GM21528 (cell line): ENCODE data around the gene DESI1.
A peak's percentile ranks its signal among the peaks of the same experiment; 100 is the strongest.
"Not testable (repeated sequence)": the region's sequence is repeated elsewhere in the genome, so short reads cannot be mapped to it uniquely, and the experiment has no call there.

Source experiments
- ATAC-seq: cut with Tn5 transposase; IDR thresholded peaks from one replicate; pipeline ENCODE4 v1.9.1; 2021; ENCODE audit warnings: mild to moderate bottlenecking, moderate library complexity; ENCODE audit not compliant: unreplicated experiment, low FRiP score

The DESI1 gene

DNA sequence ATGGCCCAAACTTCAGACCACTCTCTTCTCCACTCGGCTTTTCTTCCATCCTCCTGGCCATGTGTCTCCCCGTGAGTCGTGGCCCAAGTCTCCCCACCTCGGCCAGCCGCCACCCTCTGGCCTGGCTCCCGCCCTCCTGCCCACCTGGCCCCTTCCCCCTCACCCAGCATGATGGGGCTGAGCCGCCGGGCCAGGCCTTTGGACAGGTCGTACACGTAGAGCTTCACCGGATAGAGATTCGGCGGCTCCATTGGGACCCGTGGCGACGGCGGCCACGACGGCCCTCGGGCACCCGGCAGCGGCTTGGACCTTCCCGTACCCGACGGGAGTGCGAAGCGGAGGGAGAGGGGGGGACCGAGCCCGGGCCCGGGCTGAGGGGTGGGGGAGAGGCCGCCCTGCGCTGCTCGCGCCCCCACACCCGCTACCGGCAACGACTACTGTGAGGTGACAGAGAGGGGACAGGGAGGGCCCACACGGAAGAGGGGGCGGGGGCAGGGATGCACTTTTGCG is at the start of gene DESI1:
DESI1 (minus strand) TSS at position 455 of the 510 bp plus-strand sequence; CDS start at position 251, 204 bp downstream.
- peak; percentile 69 for ATAC-seq

DNA sequence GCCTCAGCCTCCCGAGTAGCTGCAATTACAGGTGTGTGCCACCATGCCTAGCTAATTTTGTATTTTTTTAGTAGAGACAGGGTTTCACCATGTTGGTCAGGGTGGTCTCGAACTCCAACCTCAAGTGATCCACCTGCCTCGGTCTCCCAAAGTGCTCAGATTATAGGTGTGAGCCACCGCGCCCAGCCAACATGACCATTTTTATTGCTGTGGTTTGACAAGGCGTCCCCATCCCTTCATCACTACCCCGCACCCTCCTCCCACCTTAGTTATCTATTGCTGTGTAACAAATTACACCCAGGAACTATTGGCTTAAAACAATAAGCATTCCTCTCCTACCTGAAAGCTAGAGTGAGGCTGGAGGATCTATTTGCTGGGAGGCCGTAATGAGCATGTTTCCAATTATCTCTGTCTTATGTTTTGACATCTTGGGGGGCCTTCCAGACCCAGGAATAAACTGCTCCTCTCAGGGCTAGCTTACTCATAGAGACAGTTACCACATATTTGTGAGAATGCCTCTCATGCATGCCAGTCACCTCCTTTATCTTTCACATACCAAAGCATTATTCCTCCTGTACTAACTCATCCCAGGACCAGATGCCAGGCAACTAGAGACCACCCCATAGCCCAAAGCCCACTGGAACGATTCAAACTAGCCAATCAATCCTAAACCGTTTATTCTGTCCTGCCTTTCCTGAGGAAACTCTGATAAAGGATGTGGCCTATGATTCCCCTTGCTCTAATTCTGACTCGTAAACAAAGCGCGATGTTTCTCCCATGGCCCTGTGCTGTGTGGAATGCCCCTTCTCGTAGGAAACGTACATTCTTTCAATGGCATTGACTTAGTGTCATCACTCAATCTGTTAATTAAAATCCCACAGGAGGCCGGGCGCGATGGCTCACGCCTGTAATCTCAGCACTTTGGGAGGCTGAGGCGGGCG is 48.4 kb upstream of the DESI1 start:
- ATAC-seq = no peak

DNA sequence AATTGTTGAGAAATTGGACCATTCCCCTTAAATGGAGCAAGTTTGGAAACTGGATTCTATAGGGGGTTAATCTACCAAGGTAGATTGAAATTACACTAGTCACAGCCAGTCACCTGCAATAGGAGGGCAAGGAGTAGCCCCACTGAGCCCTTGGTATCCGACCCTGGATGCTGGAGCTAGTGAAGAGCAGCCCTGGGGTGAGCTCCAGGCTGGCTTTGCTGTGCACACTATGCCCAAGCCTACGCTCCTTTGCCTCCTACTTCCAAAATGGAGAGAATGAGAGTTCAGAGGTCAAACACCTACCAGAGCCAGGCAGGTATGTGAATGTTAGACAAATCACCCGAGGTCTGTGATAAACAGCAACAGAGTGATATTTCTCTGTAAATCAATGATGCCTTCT is 44.1 kb upstream of the DESI1 start:
- ATAC-seq = no peak

DNA sequence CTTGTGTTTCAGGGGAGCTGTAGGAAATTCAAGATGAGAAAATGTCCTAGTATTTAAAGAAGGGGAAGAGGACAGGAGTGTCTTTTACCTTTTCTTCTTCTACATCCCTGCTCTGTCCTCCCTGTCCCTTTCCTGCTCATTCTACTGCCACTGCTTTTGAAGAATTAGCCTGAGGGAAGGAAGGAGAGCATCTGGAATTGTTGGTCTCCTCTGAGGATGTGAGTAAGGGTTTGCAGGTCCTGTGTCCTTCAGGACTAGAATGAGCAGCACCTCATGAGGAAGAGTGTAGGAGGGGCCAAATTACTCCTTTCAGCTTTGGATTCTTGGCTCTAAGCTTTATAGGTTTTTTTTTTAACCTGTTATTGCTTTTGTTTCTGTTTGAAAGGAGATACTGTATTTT is 43.6 kb upstream of the DESI1 start:
- no peak for ATAC-seq

DNA sequence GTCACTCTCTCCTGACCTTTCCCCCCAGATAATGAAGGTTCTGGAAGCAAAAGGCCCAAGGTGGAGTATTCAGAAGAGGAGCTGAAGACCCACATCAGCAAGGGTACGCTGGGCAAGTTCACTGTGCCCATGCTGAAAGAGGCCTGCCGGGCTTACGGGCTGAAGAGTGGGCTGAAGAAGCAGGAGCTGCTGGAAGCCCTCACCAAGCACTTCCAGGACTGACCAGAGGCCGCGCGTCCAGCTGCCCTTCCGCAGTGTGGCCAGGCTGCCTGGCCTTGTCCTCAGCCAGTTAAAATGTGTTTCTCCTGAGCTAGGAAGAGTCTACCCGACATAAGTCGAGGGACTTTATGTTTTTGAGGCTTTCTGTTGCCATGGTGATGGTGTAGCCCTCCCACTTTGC is 42.8 kb upstream of the DESI1 start:
- not testable (repeated sequence) for ATAC-seq

GRCh38 chr22:41661713-41662112 is 40.9 kb upstream of the DESI1 start:
- ATAC-seq = no peak

- ATAC-seq = no peak
Measured at GRCh38 chr22:41661088-41661487, 40.2 kb upstream of the DESI1 start.

DNA sequence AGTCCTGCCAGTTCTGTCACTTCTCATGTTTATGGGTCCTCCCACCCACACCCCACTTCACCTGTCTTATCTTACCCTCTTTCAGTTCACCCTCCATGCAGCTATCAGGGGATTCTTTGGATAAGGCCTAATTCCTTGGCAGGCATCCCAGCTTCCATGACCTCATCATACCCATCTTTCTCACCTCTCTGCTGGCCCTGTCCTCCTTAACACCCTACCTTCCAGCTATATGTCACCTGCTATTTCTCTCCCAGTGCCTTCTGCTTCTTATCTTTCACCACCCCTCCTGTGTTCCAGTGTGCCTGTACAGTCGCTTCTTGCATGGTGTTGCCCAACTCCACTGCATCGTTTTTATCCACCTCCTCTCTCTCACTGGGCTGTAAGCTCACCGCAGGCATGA is 39.6 kb upstream of the DESI1 start:
- ATAC-seq = no peak

DNA sequence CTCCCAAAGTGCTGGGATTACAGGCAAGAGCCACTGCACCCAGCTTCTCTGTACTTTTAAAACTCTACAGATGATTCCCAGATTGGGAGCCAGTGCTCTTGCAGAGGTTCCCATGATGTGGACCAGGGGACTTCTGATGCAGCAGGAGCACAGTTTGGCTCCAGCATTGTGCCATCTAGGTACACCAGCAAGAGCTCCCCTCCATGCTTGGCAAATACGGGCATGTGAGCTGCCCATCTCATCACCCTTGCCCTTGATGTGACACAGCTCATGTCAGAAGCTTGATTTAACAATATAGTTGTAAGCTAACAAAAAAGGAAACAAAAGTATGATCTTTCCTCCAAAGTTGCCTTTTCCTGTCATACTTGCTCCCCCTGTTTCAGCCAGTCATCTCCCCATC is 39.1 kb upstream of the DESI1 start:
- ATAC-seq = no peak

GRCh38 chr22:41658869-41659268 is 38.0 kb upstream of the DESI1 start:
- ATAC-seq = no peak

GRCh38 chr22:41657709-41658108 is 36.9 kb upstream of the DESI1 start:
- no peak for ATAC-seq

DNA sequence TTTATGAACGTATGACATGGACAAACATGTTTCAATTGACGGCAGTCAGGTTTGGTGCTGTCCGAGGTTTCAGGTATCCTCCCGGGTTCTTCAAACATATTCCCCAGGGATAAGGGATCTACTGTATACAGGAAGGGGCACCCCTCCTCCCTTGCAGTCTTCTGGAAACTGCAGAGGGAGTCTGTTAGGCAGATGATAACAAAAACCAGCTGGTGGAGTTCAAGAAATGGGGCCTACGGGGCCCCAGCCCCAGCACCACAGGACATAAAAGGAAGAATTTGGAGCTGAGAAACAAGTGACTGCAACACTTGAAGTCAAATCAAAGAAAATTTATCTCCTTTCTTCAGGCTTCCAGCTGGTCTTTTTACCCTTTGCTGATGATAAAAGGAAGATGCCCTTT is 35.7 kb upstream of the DESI1 start:
- no peak for ATAC-seq

DNA sequence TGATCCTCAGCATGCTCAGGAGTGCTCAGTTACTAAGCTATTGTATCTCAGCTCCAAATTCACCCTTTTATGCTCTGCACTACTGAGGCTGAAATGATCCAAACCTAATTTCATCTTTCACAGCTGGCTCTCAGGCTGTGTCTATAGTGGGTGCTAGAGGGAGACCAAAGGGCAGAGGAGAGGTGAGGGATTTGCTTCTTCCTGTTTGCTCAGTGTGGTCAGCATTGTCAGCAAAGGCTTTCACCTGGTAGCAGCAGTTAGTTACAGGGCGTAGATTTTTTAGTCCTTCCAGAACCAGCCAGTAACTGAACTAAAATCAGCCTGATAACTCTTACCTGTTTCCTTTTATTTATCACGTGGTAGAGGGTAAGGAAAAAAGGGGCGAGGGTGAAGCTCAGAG is 33.5 kb upstream of the DESI1 start:
- ATAC-seq = no peak

DNA sequence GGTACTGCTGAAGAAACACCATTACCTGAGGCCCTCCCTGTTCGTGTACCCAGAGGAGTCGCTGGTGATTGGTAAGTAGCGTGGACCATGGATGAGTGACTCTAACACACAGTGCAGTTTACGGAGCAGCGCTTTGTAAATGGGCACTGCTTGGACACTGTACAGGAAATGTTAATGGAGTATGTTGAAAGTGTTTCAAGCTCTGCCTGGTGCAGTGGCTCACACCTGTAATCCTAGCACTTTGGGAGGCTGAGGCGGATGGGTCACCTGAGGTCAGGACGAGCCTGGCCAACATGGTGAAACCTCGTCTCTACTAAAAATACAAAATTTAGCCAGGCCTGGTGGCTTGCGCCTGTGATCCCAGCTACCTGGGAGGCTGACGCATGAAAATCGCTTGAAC is 30.0 kb upstream of the DESI1 start:
- no peak for ATAC-seq

- ATAC-seq = no peak
Measured at GRCh38 chr22:41650229-41650628, 29.4 kb upstream of the DESI1 start.

GRCh38 chr22:41648432-41648831 is 27.6 kb upstream of the DESI1 start:
- ATAC-seq = no peak

DNA sequence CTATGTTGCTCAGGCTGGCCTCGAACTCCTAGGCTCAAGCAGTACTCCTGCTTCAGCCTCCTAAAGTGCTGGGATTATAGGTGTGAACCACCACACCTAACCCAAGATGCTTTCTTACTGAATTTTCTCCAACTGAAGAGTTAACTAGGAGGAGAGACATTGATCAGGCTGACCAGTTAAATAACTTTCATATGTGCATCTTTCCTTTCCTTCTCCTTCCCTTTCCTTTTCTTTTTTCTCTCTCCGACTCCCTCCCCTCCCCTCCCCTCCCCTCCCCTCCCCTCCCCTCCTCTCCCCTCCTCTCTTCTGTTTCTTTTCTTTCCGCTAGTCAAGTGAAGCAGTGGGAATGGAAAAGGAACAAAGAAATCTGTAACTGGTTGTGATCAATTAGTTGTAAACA is 26.9 kb upstream of the DESI1 start:
- ATAC-seq = no peak

DNA sequence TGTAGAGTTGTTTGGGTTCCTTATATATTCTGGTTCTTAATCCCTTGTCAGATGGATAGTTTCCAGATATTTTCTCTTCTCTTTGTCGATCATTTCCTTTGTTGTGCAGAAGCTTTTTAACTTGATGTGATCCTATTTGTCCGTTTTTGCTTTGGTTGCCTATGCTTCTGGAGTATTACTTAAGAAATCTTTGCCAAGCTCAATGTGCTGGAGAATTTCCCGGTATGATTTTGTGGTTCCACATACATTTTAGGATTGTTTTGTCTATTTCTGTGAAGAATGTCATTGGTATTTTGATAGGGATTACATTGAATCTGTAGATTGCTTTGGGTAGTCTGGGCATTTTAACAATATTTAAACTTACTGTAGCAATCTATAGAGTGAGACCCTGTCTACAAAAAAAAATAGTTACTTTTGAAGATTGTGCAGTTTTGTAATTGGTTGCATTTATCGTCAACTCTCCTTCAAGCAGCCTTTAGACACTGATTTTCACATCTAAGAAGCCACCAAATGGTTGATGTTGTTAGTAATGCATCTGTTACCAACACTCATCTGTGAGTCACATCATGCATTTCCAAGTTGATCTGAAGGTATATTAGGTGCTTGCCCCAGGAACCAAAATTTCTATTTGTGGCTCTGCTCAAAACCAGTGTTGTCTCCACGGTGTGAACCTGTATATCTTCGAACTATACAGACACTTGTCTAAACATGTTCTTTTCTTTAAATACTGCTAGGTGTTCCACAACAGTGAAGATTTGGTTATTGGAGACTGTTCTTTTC is 21.7 kb upstream of the DESI1 start:
- no peak for ATAC-seq

DNA sequence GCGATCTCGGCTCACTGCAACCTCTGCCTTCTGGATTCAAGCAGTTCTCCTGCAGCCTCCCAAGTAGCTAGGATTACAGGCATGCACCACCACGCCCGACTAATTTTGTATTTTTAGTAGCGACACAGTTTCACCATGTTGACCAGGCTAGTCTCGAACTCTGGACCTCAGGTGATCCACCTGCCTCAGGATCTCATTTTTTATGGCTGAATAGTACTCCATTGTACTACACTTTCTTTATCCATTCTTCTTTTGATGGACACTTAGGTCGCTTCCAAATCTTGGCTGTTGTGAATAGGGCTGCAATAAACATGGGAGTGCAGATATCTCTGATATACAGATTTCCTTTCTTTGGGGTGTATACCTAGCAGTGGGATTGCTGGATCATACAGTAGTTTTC is 21.0 kb upstream of the DESI1 start:
- no peak for ATAC-seq

GRCh38 chr22:41638748-41639147 is 17.9 kb upstream of the DESI1 start:
- ATAC-seq = no peak

- ATAC-seq = no peak
Measured at GRCh38 chr22:41638124-41638523, 17.3 kb upstream of the DESI1 start.
